ENCODE measurements around the gene PDZRN4.
"Not testable (repeated sequence)": the region's sequence is repeated elsewhere in the genome, so short reads cannot be mapped to it uniquely, and the experiment has no call there.

Gene PDZRN4

GRCh38 chr12:41280341-41281095 lies 92.4 kb downstream of the PDZRN4 start:
- H3K27ac ChIP-seq (ENCODE audit: low read depth, low read length, severe bottlenecking); H3K36me3 ChIP-seq (ENCODE audit: control insufficient read depth, insufficient read depth, low read length); H3K4me1 ChIP-seq (ENCODE audit: control insufficient read depth, insufficient read depth, low read length, poor library complexity, severe bottlenecking); H3K9me3 ChIP-seq (ENCODE audit: control insufficient read depth, low read length); H3K4me3 ChIP-seq (ENCODE audit: extremely low read depth, insufficient read depth, low read length, poor library complexity, severe bottlenecking): not testable (repeated sequence)
- WGBS, 2 experiments (ENCODE audit: insufficient coverage in 2 of 2) = 85 to 90% methylated on average over 10 to 14 of the region's 14 CpGs

- not testable (repeated sequence) for H3K27ac ChIP-seq (ENCODE audit: low read depth, low read length, severe bottlenecking); H3K9me3 ChIP-seq (ENCODE audit: control insufficient read depth, low read length); H3K36me3 ChIP-seq (ENCODE audit: control insufficient read depth, insufficient read depth, low read length); H3K4me3 ChIP-seq (ENCODE audit: extremely low read depth, insufficient read depth, low read length, poor library complexity, severe bottlenecking); H3K4me1 ChIP-seq (ENCODE audit: control insufficient read depth, insufficient read depth, low read length, poor library complexity, severe bottlenecking)
- 86% methylated on average over 1 of the region's 2 CpGs; no CpG with 5 or more reads in 1 of the 2 experiments for WGBS, 2 experiments (ENCODE audit: insufficient coverage in 2 of 2)
These were observed 97.3 kb downstream of the PDZRN4 start for GRCh38 chr12:41285470-41285869.

GRCh38 chr12:41286426-41286825 lies 98.3 kb downstream of the PDZRN4 start:
- 80 to 86% methylated on average over 1 of the region's 1 CpG for WGBS, 2 experiments (ENCODE audit: insufficient coverage in 2 of 2)

GRCh38 chr12:41287500-41288141 lies 99.5 kb downstream of the PDZRN4 start:
- H3K36me3 ChIP-seq (ENCODE audit: control insufficient read depth, insufficient read depth, low read length) = no peaks in the 10 kb centered on the region
- H3K9me3 ChIP-seq (ENCODE audit: control insufficient read depth, low read length) = no peaks in the 10 kb centered on the region
- no peak overlapping the region for H3K4me3 ChIP-seq (ENCODE audit: extremely low read depth, insufficient read depth, low read length, poor library complexity, severe bottlenecking)
- peak overlapping the region; percentile 13 for H3K27ac ChIP-seq (ENCODE audit: low read depth, low read length, severe bottlenecking)
- H3K4me1 ChIP-seq (ENCODE audit: control insufficient read depth, insufficient read depth, low read length, poor library complexity, severe bottlenecking) = no peaks in the 10 kb centered on the region
- WGBS, 2 experiments (ENCODE audit: insufficient coverage in 2 of 2) = no CpG with 5 or more reads among the region's 2 CpGs

More at GRCh38 chr12:41286426-41286825, 98.3 kb downstream of the PDZRN4 start:
- Histone ChIP-seq H3K4me3 (ENCODE audit: extremely low read depth, insufficient read depth, low read length, poor library complexity, severe bottlenecking) (no peak overlapping the region), H3K27ac (ENCODE audit: low read depth, low read length, severe bottlenecking) (no peak overlapping the region), H3K36me3 (ENCODE audit: control insufficient read depth, insufficient read depth, low read length) (no peaks in the 10 kb centered on the region), H3K9me3 (ENCODE audit: control insufficient read depth, low read length) (no peaks in the 10 kb centered on the region), H3K4me1 (ENCODE audit: control insufficient read depth, insufficient read depth, low read length, poor library complexity, severe bottlenecking) (no peaks in the 10 kb centered on the region)

GRCh38 chr12:41288142-41288811 lies 100.2 kb downstream of the PDZRN4 start:
- no peaks in the 10 kb centered on the region for H3K9me3 ChIP-seq (ENCODE audit: control insufficient read depth, low read length)
- 81 to 90% methylated on average over 5 of the region's 10 CpGs for WGBS, 2 experiments (ENCODE audit: insufficient coverage in 2 of 2)

GRCh38 chr12:41289501-41289900 lies 101.4 kb downstream of the PDZRN4 start:
- Histone ChIP-seq H3K36me3 (ENCODE audit: control insufficient read depth, insufficient read depth, low read length) (no peaks in the 10 kb centered on the region), H3K4me3 (ENCODE audit: extremely low read depth, insufficient read depth, low read length, poor library complexity, severe bottlenecking) (no peak overlapping the region), H3K9me3 (ENCODE audit: control insufficient read depth, low read length) (no peaks in the 10 kb centered on the region), H3K4me1 (ENCODE audit: control insufficient read depth, insufficient read depth, low read length, poor library complexity, severe bottlenecking) (no peaks in the 10 kb centered on the region), H3K27ac (ENCODE audit: low read depth, low read length, severe bottlenecking) (no peak overlapping the region)
- 88 to 91% methylated on average over 3 of the region's 3 CpGs for WGBS, 2 experiments (ENCODE audit: insufficient coverage in 2 of 2)

More at GRCh38 chr12:41288142-41288811, 100.2 kb downstream of the PDZRN4 start:
- no peaks in the 10 kb centered on the region for H3K36me3 ChIP-seq (ENCODE audit: control insufficient read depth, insufficient read depth, low read length)
- no peak overlapping the region for H3K4me3 ChIP-seq (ENCODE audit: extremely low read depth, insufficient read depth, low read length, poor library complexity, severe bottlenecking)
- no peaks in the 10 kb centered on the region for H3K4me1 ChIP-seq (ENCODE audit: control insufficient read depth, insufficient read depth, low read length, poor library complexity, severe bottlenecking)
- H3K27ac ChIP-seq (ENCODE audit: low read depth, low read length, severe bottlenecking) = no peak overlapping the region

- Histone ChIP-seq H3K36me3 (ENCODE audit: control insufficient read depth, insufficient read depth, low read length) (no peaks in the 10 kb centered on the region), H3K9me3 (ENCODE audit: control insufficient read depth, low read length) (no peaks in the 10 kb centered on the region), H3K4me3 (ENCODE audit: extremely low read depth, insufficient read depth, low read length, poor library complexity, severe bottlenecking) (no peak overlapping the region), H3K27ac (ENCODE audit: low read depth, low read length, severe bottlenecking) (no peak overlapping the region), H3K4me1 (ENCODE audit: control insufficient read depth, insufficient read depth, low read length, poor library complexity, severe bottlenecking) (no peaks in the 10 kb centered on the region)
- 88 to 89% methylated on average over 3 to 4 of the region's 6 CpGs for WGBS, 2 experiments (ENCODE audit: insufficient coverage in 2 of 2)
These were observed 104.9 kb downstream of the PDZRN4 start for GRCh38 chr12:41293011-41293410.

GRCh38 chr12:41293461-41293860 lies 105.3 kb downstream of the PDZRN4 start:
- WGBS, 2 experiments (ENCODE audit: insufficient coverage in 2 of 2) = 83% methylated on average over 1 of the region's 1 CpG; no CpG with 5 or more reads in 1 of the 2 experiments
- H3K9me3 ChIP-seq (ENCODE audit: control insufficient read depth, low read length) = no peaks in the 10 kb centered on the region
- H3K4me1 ChIP-seq (ENCODE audit: control insufficient read depth, insufficient read depth, low read length, poor library complexity, severe bottlenecking) = no peaks in the 10 kb centered on the region
- H3K27ac ChIP-seq (ENCODE audit: low read depth, low read length, severe bottlenecking) = no peak overlapping the region
- no peaks in the 10 kb centered on the region for H3K36me3 ChIP-seq (ENCODE audit: control insufficient read depth, insufficient read depth, low read length)
- no peak overlapping the region for H3K4me3 ChIP-seq (ENCODE audit: extremely low read depth, insufficient read depth, low read length, poor library complexity, severe bottlenecking)

- WGBS, 2 experiments (ENCODE audit: insufficient coverage in 2 of 2) = 80% methylated on average over 1 of the region's 5 CpGs; no CpG with 5 or more reads in 1 of the 2 experiments
- no peaks in the 10 kb centered on the region for H3K9me3 ChIP-seq (ENCODE audit: control insufficient read depth, low read length)
- H3K4me1 ChIP-seq (ENCODE audit: control insufficient read depth, insufficient read depth, low read length, poor library complexity, severe bottlenecking) = peaks cover 6% of the 10 kb centered on the region
- no peak overlapping the region for H3K27ac ChIP-seq (ENCODE audit: low read depth, low read length, severe bottlenecking)
- H3K36me3 ChIP-seq (ENCODE audit: control insufficient read depth, insufficient read depth, low read length) = no peaks in the 10 kb centered on the region
- H3K4me3 ChIP-seq (ENCODE audit: extremely low read depth, insufficient read depth, low read length, poor library complexity, severe bottlenecking) = no peak overlapping the region
These were observed 114.9 kb downstream of the PDZRN4 start for GRCh38 chr12:41302979-41303403.

GRCh38 chr12:41304526-41304925 lies 116.4 kb downstream of the PDZRN4 start:
- Histone ChIP-seq H3K4me3 (ENCODE audit: extremely low read depth, insufficient read depth, low read length, poor library complexity, severe bottlenecking) (no peak overlapping the region), H3K4me1 (ENCODE audit: control insufficient read depth, insufficient read depth, low read length, poor library complexity, severe bottlenecking) (peaks cover 6% of the 10 kb centered on the region), H3K9me3 (ENCODE audit: control insufficient read depth, low read length) (no peaks in the 10 kb centered on the region), H3K27ac (ENCODE audit: low read depth, low read length, severe bottlenecking) (no peak overlapping the region), H3K36me3 (ENCODE audit: control insufficient read depth, insufficient read depth, low read length) (no peaks in the 10 kb centered on the region)
- WGBS, 2 experiments (ENCODE audit: insufficient coverage in 2 of 2) = 67% methylated on average over 1 of the region's 1 CpG; no CpG with 5 or more reads in 1 of the 2 experiments

Measured in mesodermal cell (in vitro differentiated cells).